ENCODE data around the gene LTBP1.

- no peak for TF ChIP-seq CTCF (IDR thresholded peaks at IDR 0.05)
- TF ChIP-seq POLR2A (IDR thresholded peaks at IDR 0.05), result no peak
These were observed 4.9 kb downstream of the LTBP1 start for GRCh38 chr2:32951672-32952071.

Measured in adrenal gland (tissue), 5 donors.